Pons (tissue), 1 donor: ENCODE measurements around the gene IFNG.

Experiments used
- DNase-seq: peaks from one replicate; pipeline ENCODE4 v3.0.0-alpha.2; 2016; ENCODE audit warnings: low spot score

Gene IFNG

DNA sequence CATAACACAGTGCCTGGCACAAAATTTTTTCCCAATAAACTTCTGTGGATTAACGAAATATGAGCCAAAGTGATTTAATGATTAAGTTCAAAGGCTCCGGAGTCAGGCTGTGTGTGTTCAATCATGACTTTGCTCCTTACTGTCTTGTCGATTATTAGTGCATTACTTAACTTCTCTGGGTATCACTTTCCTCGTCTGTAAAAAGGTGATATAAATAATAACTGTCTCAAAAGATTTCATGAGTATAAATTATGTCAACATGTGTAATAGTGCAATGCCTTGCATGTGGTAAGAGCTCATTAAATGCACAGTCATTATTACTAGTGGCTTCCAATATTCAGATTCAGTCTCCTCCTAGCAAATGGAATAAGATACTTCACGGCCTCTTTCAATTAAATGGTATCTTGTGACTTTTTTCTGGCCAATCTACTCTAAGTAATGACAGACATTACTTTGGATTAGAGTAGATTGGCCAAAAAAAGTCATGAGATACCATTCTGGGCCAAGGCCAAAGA, 6.8 kb upstream of the IFNG start:
- no peak for DNase-seq

DNA sequence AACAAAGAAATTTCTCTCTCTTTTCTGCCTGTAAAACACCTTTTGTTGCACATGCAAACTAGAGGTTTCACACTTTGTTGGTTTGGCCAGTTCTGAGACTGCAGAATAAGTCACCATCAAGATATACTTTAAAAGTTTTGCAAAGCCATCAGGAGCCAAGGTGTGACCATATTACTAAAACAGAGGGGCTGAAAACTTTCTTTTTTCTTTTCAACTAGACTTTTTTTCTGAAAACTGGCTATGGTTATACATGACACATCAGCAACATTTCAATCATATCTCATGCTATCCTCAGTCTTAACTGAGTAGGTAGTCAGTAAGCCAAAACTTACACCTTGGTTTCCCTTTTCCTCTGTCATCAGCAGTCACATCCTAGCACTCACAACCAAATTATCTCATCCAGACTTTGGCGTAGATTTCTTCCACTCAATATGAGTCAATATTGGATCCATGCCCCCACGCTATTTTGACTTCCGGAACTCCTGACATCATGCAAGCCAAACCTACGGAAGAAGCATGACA, 4.1 kb upstream of the IFNG start:
- no peak for DNase-seq

DNA sequence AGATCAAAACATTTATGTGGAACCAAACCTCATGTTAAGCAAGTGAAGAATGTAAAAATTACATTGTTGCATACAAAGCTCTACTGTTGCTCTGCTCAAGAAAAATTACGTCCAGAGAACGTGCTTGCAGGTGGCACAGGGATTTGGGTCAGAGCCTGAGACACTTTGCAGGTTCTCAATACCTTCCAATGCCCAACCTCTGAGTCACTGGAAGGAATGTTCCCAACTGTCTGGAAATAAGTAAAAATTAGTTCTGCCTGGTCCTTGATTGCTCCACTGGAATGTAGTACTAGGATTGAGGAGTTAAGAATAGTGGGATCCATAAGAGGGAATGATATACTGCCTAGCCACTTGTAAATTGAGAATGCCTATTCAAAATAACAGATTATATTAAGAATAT, 2.8 kb upstream of the IFNG start:
- DNase-seq: no peak

DNA sequence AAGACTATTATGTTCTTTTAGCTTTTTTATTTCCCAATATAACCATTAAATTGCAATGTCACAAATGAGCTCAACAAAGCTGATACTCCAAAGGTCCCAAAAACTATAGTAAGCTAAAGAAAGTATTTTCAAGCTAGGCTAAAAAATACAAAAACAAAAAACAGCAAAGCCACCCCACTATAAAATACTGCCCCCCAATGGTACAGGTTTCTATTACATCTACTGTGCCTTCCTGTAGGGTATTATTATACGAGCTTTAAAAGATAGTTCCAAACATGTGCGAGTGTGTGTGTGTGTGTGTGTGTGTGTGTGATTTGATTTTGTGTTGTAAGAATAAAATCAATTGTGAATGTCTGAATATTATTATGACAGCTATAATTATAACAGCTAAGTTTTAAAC, 1.1 kb downstream of the IFNG start:
- DNase-seq: no peak

DNA sequence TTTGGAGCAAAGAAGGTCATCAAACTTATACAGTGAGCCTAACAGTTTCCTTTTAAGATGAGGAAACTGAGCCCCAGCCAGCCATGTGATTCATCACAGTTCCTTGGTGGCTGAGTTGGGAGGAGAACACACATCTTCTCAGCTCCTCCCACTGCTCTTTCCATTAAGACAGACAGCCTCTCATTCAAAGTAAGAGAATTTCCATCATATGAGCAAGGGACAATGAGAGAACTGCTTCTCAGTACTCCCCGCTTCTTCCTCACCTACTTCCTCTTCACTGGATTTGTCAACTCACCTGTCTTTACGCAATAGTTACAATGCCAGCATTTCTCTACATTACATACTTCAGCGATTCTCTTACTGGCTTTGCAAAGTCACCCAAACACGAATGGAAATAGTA, 2.2 kb downstream of the IFNG start:
- no peak for DNase-seq

DNA sequence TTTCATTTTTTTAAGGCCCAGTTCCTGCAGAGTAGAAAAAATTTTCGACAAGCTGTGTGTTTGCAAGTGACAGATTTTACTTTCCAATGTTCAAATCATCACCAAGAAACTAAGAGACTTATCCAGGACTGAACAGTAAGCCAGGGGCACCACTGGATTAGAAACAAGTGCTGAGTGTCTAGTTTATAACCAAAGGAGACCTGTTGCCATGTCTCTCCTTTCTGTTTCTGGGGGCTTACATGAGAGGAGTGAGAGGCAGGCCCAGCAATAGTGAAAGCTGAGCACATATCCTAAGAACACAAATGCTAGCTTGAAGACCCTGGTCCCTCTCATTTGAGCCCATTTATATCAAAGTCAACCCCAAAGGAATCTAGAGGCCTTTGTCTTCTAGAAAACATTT, 2.9 kb downstream of the IFNG start:
- no peak for DNase-seq

DNA sequence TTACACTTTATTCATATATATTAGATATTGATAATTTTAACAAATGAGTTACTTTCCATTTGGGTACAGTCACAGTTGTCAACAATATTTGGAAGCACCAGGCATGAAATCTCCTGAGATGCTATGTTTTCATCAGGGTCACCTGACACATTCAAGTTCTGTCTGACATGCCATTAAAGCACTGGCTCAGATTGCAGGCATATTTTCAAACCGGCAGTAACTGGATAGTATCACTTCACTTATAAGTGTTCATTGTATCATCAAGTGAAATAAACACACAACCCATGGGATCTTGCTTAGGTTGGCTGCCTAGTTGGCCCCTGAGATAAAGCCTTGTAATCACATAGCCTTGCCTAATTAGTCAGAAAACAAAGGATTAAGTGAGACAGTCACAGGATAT, 4.8 kb downstream of the IFNG start:
- no peak for DNase-seq

DNA sequence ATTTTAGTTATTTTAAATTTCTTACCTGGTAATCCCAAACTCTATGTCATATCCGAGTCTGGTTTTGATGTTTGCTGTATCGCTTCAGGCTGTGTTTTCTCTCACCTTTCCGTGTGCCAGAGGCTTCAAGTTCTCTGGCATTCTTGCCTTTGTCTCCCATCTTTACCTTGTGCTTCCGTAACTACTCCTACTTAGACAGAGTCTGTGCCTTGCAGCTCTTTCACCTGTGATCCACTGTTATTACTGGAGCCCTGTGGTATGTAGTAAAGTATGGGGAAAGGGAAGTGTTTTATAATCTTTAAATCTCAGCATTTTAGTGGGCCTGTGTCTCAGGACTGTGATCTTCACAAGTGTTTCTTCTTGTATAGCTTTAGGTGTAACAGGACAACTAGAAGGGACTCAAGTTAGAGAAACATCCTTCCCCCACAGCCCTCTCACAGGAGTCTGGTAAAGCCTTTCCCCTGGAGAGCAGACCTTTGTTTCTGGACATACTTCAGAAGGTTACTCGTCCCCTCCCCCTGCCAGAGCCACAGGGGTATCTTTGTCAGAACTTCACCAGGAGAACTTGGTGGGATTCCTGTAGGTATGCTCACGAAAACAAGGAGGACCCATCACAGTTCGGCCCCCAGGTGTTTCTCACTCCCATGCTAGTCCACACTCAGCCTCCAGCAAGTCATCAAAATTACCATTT, 11.1 kb downstream of the IFNG start:
- DNase-seq: no peak

DNA sequence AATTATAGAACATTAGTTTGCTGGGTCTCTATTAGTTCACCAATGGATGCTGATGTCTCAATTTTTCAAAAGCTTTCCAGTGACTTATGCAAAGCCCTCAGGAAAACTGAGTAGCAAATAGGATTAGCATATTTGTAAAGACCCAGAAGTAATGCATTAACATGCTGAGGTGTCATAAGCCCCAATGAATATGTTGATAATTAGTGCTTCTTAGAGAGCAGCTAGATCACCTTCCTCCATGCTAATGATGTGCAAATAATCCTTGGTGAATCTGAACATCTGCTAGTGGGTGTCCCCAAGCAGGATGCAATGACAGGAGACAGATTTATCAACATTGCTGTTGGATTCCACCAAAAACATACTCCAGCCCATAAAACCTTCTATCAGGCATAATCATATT, 19.0 kb downstream of the IFNG start:
- no peak for DNase-seq

DNA sequence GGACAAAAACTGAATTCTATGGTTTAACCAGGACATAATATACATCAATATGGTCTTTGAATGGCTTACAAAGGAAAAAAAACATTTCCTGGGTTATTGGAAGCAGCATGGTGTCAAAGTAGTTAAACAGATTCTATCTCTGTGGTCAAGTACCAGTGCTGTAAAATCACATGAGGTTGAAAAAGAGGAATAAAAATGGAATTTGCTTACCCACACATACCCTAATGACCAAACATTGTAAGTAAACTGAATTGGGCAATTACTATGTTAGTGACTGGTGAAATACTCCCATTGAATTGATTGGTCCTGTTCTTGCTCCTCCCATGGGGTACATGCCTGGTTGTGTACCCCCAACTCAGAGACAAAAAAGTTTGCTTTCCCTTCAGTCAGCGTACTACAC, 19.6 kb downstream of the IFNG start:
- DNase-seq: no peak

DNA sequence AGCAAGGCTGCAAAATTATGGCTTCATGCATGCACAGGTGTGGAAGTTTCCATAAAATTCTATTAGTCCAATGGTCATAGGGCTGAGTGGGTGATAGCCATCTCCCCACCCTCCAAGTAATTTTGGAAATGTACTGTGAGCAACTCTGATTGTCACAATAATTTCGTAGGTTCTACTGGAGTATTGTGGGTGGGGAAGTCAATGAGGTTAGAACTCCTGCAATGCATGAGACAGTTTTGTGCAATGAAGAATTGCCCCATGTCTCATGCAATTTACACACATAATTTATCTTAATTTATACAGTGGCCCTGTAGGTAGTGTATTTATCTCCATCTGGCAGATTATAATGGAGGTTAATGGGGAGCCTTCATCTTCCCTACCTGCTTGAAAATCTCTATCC, 20.5 kb downstream of the IFNG start:
- DNase-seq: no peak

DNA sequence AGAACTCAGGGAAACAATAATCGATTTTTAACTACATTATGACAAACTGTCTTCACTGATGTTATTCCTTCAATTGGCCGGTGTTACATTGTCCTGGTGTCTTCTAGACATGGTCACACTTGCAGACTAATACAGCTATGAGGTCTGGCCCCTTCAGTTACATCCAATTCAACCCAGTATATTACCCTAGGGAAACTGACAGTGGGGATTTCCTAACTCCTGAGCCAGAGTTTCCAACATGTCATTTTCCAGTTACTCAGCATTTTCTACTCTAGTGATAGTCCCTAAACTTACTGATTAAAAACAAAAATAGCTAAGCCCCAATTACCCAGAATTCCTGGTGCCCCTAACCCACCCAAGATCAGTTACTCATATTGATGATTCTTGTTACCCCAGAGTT, 21.1 kb downstream of the IFNG start:
- no peak for DNase-seq

DNA sequence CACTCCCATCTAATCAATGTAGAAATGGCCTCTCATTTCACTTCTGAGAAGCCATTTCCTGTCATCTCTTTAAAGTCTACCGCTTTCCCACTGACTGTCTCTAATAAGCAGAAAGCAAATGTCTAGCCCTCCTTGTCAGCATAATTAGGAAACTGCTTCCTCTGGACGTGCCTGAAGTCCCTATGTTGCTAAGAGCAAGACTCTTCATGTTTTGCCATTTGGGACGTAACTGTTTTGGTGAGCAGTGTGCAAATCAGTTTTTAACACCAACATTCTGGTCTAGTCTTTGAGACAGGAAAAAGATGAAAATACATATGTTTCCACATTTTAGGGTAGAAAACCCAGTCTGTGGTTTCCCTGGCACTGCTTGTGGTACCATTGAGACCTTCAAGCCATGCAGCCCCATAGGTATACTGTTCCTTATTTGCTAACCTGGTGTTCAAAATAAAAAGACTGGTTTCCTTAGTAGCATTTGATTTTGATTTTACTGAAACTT, 22.2 kb downstream of the IFNG start:
- no peak for DNase-seq

DNA sequence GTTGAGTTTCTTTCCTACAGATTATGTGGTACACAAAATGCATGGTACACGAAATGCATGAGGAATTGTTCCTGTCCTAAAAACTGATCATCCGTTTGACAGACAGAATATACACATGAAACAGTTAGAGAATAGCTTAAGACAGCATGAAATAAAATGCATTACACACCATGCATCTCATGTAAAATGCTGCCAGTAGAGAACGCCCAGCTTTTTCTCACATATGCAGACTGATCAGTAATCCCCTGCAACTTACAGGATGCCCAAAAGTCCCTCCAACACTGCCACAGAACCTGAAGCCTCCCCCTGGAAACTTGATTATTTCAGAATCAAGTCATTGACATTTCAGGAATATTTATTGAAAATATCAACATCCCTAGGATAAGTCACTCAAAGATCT, 24.0 kb downstream of the IFNG start:
- DNase-seq: no peak

DNA sequence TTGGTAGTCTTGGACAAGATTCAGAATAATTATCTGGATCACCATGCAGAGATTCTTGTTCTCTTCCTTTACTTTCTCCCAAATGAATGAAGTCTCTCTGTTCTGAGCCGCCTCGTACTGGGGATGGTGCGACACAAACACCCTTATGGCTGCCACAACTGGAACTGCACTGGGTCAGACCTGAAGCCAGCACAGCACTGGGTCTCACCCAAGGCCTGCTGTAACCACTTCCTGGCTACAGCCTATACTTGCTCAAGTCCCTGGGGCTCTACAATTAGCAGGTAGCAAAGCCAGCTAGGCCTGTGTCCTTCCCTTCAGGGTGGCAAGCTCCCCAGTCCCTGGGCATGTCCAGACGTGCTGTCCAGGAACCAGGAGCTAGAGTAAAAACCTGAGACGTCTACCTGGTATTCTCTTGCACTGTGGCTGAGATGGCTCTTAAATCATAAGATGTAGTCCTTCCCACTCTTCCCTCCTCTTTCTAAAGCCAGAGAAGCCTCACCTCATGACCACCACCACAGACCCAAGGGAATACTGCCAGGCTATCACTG, 27.6 kb downstream of the IFNG start:
- no peak for DNase-seq

DNA sequence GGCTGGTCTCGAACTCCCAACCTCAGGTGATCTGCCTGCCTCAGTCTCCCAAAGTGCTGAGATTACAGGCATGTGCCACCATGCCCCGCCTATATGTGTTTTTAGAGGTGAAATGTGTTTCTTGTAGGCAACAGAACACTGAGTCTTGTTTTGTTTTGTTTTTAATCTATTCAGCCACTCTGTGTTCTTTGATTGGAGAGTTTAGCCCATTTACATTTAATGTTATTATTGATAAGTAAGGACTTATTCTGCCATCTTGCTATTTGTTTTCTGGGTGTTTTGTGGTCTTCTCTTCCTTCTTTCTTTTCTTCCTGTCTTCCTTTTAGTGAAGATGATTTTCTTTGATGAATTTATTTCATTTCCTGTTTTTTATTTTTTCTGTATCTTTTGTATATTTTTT, 29.6 kb downstream of the IFNG start:
- DNase-seq: no peak

DNA sequence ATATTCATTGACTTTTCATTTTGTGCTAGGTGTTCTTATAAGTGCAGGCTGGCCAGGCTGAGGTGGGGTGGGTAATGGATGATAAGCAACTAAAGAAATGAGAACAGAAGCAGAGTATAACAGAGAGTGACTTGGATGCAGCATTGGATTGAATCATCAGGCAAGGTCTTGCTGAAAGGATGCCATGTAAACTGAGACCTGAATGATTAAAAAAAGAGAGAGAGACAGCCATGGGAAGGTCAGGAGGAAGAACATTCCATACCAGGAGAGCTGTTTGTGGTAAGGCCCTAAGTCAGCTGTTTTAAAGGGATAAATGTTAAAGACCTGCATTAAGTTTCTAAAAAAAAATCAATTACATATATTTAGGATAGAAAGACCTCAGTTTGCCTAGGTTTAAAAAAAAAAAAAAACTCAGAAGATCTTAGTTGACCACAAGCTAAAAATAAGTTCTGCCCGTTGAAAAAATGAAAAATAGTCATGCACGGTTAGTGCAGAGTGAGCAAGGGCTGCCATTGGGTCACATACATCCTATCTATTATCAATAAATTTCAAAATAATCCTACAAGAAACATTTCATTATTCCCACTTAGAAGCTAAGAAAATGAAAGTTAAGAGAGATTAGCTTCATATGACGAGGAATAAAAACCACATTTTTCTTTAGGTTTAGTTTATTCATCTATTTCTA, 37.2 kb downstream of the IFNG start:
- DNase-seq: no peak

DNA sequence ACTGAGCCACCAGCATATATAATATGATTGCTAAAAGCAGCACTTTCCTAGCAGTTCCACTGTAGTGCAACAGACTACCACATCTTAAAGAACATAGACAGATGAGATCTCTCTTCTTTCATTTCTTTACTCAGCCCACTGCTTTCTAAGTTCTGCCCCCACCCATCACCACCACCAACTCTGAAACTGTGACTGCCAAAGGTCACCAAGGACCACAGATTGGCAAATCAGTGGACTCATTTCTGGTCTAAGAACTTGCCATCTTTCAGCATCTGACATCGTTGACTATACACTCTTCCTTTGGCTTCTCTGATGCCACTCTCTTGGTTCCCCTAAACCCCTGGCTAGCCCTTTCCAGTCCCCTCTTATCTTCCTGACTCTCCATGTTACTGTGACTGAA, 38.4 kb downstream of the IFNG start:
- DNase-seq: no peak

DNA sequence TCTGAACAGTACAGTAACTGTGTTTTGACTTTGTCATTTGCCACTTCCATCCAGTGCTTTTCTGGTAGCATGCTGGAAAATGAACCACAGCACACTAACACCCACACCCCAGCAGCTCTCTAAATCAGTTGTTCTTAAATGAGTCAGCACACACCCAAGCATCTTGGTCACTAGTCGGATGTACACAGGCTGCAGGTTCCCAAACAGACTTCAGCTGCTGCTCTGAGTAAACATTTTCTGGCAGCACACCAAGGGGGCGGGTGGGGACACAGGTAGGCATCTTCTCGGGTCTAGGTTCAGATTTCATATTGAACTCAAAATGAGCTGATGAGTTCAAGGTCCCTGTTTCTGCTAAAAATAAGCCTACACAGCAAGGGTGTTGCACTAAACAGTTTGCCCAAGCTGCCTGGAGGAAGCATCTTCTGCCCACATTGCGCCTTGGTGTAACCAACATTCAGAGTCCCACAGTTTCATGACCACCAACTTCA, 39.8 kb downstream of the IFNG start:
- no peak for DNase-seq

DNA sequence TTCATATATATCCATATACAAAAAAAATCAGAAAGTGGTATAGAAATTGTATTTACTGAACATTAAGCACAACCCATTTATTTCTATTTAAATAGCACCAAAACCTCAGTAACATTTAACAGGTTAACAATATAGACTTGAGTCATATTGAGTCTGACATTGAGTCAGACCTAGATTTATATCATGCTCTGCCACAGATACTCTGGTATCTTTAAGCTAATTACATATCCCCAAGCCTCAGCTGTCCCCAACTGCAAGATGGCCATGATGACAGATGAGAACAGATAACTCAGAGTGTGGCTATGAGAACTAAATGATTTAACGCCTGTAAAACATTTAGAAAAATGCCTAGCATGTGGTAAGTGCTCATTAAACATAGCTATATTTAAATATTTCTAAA, 40.3 kb downstream of the IFNG start:
- DNase-seq: no peak

DNA sequence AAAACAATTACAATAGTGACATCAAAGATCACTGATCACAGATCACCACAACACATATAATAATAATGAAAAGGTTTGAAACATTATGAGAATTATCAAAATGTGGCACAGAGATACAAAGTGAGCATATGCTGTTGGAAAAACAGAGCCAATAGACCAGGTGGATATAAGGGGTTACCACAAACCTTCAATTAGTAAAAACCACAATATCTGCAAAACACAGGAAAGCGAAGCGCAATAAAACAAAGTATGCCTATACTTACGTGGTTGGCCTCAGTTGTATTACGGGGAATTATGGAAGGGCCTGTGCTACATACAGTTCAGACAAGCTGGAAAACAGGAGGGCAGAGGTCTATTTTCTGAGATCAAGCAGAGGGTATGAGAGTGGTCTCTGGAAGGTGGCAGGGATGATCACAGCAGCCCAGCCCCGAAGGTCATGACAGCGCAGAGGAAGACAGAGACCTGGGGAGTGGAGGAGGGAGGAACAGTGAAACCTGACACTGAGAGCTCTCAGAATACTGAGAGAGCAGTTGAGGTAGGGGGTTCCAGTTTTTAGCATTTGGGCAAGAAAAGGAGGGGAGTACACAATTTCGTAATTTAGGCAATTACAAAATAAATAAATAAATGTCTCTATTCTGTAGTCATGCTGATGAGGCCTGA, 41.3 kb downstream of the IFNG start:
- no peak for DNase-seq

DNA sequence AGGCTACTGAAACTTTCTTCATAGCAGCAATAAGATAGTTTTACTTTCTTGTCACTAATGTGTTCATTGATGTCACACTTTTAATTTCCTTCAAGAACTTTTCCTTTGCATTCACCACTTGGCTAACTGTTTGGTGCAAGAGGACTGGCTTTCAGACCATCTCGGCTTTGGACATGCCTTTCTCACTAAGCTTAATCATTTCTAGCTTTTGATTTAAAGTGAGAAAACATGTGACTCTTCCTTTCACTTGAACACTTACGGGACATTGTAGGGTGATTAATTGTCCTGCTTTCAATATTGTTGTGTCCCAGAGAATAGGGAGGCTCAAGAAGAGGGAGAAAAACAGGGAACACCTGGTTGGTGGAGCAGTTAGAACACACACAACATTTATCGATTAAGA, 41.9 kb downstream of the IFNG start:
- no peak for DNase-seq

DNA sequence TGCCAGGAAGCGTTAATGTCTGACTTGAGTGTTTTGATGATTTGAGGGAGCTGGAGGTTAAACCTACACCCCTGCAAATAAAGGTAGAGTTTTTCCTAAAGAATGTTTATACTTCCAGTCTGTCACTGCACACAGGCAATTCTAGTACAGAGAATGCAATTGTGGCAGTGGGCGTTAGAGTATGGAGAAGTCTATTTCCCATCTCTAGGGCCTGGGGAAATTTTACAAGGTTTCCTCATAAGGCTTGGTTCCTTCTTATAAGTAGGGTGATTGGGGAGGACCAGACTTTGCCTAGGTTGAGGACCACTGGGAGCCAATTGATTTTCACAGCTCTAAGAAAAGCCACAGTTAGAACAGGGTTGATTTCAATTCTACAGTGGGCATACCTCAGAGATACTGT, 44.3 kb downstream of the IFNG start:
- DNase-seq: no peak
